ENCODE results near the gene ITGA7. TPM values are rescaled to one million over a fixed set of nuclear protein-coding genes. Genes with fewer than 3 reads are reported as not detected.

The ITGA7 gene
- total RNA-seq, 1 experiment from 2014 or later, result 14.7 TPM

DNA sequence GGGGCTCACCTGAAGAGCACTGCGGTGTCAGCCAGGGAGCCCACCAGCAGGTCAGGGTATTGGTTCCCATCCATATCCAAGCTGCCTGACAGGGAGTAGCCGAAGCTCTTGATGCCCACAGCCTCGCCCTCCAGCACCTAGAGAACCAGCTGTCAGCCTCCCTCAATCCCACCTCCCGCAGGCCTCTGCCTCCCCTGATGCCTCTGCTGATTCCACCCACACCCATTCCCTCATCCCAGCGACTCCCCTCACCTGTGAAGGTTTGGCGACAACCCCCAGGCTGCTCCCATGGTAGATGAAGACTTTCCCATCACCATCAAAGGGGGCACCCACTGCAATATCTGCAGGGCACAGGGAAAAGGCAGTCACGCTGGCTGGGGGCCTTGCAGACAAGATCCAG, 10.0 kb downstream of the ITGA7 start:
- Histone ChIP-seq H3K27ac (ENCODE audit: low read depth, low read length, poor library complexity, severe bottlenecking) (no peak overlapping the region), H3K4me1 (ENCODE audit: insufficient read depth, low read length, poor library complexity, severe bottlenecking) (no peaks in the 10 kb centered on the region), H3K27me3 (replicated peaks; ENCODE audit: insufficient read depth, low read depth, low read length, poor library complexity) (no peaks in the 10 kb centered on the region), H3K36me3 (ENCODE audit: insufficient read depth, low read length, poor library complexity, severe bottlenecking) (no peaks in the 10 kb centered on the region), H3K4me3 (ENCODE audit: low read depth, low read length, poor library complexity, severe bottlenecking) (no peak overlapping the region), H3K9me3 (ENCODE audit: low read depth, low read length, poor library complexity, severe bottlenecking) (no peaks in the 10 kb centered on the region)
- TF ChIP-seq, protein P1, sequence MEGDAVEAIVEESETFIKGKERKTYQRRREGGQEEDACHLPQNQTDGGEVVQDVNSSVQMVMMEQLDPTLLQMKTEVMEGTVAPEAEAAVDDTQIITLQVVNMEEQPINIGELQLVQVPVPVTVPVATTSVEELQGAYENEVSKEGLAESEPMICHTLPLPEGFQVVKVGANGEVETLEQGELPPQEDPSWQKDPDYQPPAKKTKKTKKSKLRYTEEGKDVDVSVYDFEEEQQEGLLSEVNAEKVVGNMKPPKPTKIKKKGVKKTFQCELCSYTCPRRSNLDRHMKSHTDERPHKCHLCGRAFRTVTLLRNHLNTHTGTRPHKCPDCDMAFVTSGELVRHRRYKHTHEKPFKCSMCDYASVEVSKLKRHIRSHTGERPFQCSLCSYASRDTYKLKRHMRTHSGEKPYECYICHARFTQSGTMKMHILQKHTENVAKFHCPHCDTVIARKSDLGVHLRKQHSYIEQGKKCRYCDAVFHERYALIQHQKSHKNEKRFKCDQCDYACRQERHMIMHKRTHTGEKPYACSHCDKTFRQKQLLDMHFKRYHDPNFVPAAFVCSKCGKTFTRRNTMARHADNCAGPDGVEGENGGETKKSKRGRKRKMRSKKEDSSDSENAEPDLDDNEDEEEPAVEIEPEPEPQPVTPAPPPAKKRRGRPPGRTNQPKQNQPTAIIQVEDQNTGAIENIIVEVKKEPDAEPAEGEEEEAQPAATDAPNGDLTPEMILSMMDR (conservative IDR thresholded peaks at IDR 0.05; ENCODE audit: low read depth, low read length), result no peak
- TF ChIP-seq EZH2 (IDR thresholded peaks at IDR 0.05; ENCODE audit: borderline replicate concordance, low read depth, low read length, poor library complexity, severe bottlenecking), result no peak
- POLR2A ChIA-PET (ENCODE audit: low non-redundant PET), result no interaction called here
- BruUV-seq (replicated peaks), result no TSS peak
- DNase-seq (ENCODE audit: low spot score), result no peak
- CTCF ChIA-PET, result interaction anchor here (0.5 kb wide), 1 partner anchor 528 kb away, joined by 5 read pairs; no protein-coding TSS in a partner anchor
- intact Hi-C loops (cut with micrococcal nuclease; ENCODE audit: unreplicated experiment), result no loop called here

DNA sequence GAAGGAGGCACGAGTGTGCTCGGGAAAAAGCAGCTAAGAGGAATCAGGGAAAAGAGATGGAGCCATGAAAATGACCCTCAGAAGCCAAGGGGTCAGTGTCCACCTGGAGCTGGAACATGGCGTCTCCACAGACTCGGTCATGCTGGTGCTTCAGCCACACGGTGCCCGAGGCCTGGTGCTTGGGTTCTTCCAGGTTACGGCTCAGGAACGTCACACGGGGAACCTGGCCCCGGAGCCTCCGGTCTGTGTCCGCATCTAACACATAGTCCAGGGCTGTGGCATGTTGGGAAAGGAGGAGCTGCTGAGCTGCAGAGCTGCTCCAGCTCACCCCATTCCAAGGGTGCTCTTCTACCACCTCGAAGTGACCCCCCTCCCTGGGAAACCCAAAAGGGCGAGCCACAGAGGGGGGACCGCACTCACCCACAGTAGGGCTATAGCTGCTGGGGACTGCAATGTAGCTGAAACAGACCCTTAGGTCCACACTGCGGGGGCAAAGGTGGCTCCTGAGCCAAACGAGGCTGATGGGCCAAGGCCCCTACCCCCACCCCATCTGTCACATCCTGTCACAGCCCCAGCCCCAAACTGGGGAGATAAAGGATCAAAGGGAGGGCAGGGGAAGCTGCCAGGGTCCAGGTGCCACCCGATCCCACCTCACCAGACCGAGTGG, 10.8 kb downstream of the ITGA7 start:
- DNase-seq (ENCODE audit: low spot score), result no peak
- no peak overlapping the region for H3K4me3 ChIP-seq (ENCODE audit: low read depth, low read length, poor library complexity, severe bottlenecking)
- CTCF ChIA-PET, result no interaction called here
- no peaks in the 10 kb centered on the region for H3K27me3 ChIP-seq (replicated peaks; ENCODE audit: insufficient read depth, low read depth, low read length, poor library complexity)
- BruUV-seq (replicated peaks), result no TSS peak
- no peaks in the 10 kb centered on the region for H3K36me3 ChIP-seq (ENCODE audit: insufficient read depth, low read length, poor library complexity, severe bottlenecking)
- H3K9me3 ChIP-seq (ENCODE audit: low read depth, low read length, poor library complexity, severe bottlenecking), result no peaks in the 10 kb centered on the region
- H3K4me1 ChIP-seq (ENCODE audit: insufficient read depth, low read length, poor library complexity, severe bottlenecking), result no peaks in the 10 kb centered on the region
- POLR2A ChIA-PET (ENCODE audit: low non-redundant PET), result no interaction called here
- H3K27ac ChIP-seq (ENCODE audit: low read depth, low read length, poor library complexity, severe bottlenecking), result no peak overlapping the region
- TF ChIP-seq, protein P1 (conservative IDR thresholded peaks at IDR 0.05; ENCODE audit: low read depth, low read length), result no peak
- no peak for TF ChIP-seq EZH2 (IDR thresholded peaks at IDR 0.05; ENCODE audit: borderline replicate concordance, low read depth, low read length, poor library complexity, severe bottlenecking)
- intact Hi-C loops (cut with micrococcal nuclease; ENCODE audit: unreplicated experiment), result no loop called here

GRCh38 chr12:55696141-55696540, 11.6 kb downstream of the ITGA7 start:
- H3K27ac ChIP-seq (ENCODE audit: low read depth, low read length, poor library complexity, severe bottlenecking), result no peak overlapping the region
- no TSS peak for BruUV-seq (replicated peaks)
- no peak overlapping the region for H3K4me3 ChIP-seq (ENCODE audit: low read depth, low read length, poor library complexity, severe bottlenecking)
- POLR2A ChIA-PET (ENCODE audit: low non-redundant PET), result interaction anchor here (0.6 kb wide), 1 partner anchor 9 kb away, joined by 6 read pairs; no protein-coding TSS in a partner anchor
- CTCF ChIA-PET, result no interaction called here
- H3K9me3 ChIP-seq (ENCODE audit: low read depth, low read length, poor library complexity, severe bottlenecking), result no peaks in the 10 kb centered on the region
- DNase-seq (ENCODE audit: low spot score), result no peak
- intact Hi-C loops (cut with micrococcal nuclease; ENCODE audit: unreplicated experiment), result no loop called here
- H3K36me3 ChIP-seq (ENCODE audit: insufficient read depth, low read length, poor library complexity, severe bottlenecking), result no peaks in the 10 kb centered on the region
- H3K27me3 ChIP-seq (replicated peaks; ENCODE audit: insufficient read depth, low read depth, low read length, poor library complexity), result no peaks in the 10 kb centered on the region
- TF ChIP-seq, protein P1 (conservative IDR thresholded peaks at IDR 0.05; ENCODE audit: low read depth, low read length), result no peak
- no peak for TF ChIP-seq EZH2 (IDR thresholded peaks at IDR 0.05; ENCODE audit: borderline replicate concordance, low read depth, low read length, poor library complexity, severe bottlenecking)
- H3K4me1 ChIP-seq (ENCODE audit: insufficient read depth, low read length, poor library complexity, severe bottlenecking), result no peaks in the 10 kb centered on the region
